ENCODE measurements around the gene GARIN5B.

Gene GARIN5B

DNA sequence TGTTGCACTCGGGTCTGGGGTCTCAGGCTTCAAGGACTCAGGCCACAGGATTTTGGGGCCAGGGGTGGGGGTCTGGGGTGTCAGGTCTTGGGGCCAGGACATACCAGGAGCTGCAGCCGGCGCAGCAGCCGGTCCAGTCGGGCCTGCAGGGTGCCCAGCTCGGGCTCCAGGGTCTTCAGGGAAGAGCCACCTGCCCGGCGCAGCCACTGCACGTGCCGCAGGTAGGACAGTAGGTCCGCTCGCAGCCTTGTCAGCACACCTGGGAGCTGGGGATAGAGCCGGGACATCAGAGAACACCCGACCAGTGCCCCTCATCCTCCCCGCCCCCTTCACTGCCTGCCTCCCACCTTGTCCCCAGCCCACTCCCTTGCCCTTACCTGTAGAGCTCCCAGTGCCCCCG is 5.0 kb upstream of the GARIN5B start:
- no peaks in the 10 kb centered on the region for H3K36me3 ChIP-seq (ENCODE audit: low read depth)
- no peak overlapping the region for H3K4me3 ChIP-seq (ENCODE audit: severe bottlenecking)

DNA sequence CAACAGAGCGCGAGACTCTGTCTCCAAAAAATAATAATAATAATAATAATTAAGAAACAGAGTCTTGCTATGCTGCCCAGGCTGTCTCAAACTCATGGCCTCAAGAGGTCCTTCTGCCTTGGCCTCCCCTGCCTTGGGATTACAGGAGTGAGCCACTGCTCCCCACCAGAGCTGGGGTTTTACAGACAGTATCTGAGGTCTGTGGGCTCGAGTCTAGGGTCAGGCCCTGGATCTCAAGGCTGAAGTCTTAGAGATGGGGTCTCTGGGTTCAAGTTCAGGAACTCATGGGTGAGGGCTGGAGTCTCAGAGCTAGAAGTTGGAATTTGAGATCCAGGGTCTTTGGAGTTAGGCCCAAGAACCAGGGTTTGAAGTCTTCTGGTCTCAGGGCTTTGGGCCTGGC is 3.7 kb upstream of the GARIN5B start:
- ATAC-seq (ENCODE audit: low read depth) = no peak
- Histone ChIP-seq H3K27ac (ENCODE audit: poor library complexity, severe bottlenecking) (no peak overlapping the region), H3K9me3 (ENCODE audit: severe bottlenecking) (no peaks in the 10 kb centered on the region), H3K4me3 (ENCODE audit: severe bottlenecking) (no peak overlapping the region), H3K27me3 (ENCODE audit: insufficient read depth, poor library complexity, severe bottlenecking) (no peaks in the 10 kb centered on the region), H3K36me3 (ENCODE audit: low read depth) (no peaks in the 10 kb centered on the region), H3K4me1 (ENCODE audit: insufficient read depth, poor library complexity, severe bottlenecking) (no peaks in the 10 kb centered on the region)
- TF ChIP-seq, protein P1, sequence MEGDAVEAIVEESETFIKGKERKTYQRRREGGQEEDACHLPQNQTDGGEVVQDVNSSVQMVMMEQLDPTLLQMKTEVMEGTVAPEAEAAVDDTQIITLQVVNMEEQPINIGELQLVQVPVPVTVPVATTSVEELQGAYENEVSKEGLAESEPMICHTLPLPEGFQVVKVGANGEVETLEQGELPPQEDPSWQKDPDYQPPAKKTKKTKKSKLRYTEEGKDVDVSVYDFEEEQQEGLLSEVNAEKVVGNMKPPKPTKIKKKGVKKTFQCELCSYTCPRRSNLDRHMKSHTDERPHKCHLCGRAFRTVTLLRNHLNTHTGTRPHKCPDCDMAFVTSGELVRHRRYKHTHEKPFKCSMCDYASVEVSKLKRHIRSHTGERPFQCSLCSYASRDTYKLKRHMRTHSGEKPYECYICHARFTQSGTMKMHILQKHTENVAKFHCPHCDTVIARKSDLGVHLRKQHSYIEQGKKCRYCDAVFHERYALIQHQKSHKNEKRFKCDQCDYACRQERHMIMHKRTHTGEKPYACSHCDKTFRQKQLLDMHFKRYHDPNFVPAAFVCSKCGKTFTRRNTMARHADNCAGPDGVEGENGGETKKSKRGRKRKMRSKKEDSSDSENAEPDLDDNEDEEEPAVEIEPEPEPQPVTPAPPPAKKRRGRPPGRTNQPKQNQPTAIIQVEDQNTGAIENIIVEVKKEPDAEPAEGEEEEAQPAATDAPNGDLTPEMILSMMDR (IDR thresholded peaks at IDR 0.05; ENCODE audit: poor library complexity, severe bottlenecking) = no peak
- no peak for DNase-seq (ENCODE audit: low spot score)

More for the DNA sequence above, 5.0 kb upstream of the GARIN5B start:
- Histone ChIP-seq H3K27ac (ENCODE audit: poor library complexity, severe bottlenecking) (peak overlapping the region; percentile 48), H3K4me1 (ENCODE audit: insufficient read depth, poor library complexity, severe bottlenecking) (peaks cover 8% of the 10 kb centered on the region), H3K9me3 (ENCODE audit: severe bottlenecking) (no peaks in the 10 kb centered on the region), H3K27me3 (ENCODE audit: insufficient read depth, poor library complexity, severe bottlenecking) (no peaks in the 10 kb centered on the region)
- DNase-seq (ENCODE audit: low spot score) = no peak
- TF ChIP-seq, protein P1 (IDR thresholded peaks at IDR 0.05; ENCODE audit: poor library complexity, severe bottlenecking) = no peak
- no peak for ATAC-seq (ENCODE audit: low read depth)

DNA sequence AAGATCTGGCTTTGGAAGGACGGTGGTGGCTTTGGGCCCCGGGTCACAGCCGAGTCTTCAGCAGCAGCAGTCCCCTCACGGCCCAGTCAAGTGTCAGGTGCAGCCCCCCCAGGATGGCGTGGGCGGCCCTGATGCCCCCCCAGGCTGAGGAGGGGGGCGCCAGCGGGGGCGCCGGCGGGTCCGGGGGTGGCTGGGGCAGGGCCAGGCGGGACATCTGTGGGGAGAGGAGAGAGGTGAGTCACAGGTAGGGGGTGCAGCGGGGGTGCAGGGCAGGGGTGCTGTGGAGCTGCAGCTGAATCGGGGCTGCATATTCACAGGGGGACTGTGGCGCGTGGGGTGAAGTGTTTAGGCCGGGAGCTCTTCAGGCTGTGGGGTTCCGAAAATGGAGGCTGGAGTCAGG is 2.9 kb upstream of the GARIN5B start:
- Histone ChIP-seq H3K36me3 (ENCODE audit: low read depth) (no peaks in the 10 kb centered on the region), H3K27me3 (ENCODE audit: insufficient read depth, poor library complexity, severe bottlenecking) (no peaks in the 10 kb centered on the region), H3K27ac (ENCODE audit: poor library complexity, severe bottlenecking) (no peak overlapping the region), H3K4me3 (ENCODE audit: severe bottlenecking) (no peak overlapping the region), H3K4me1 (ENCODE audit: insufficient read depth, poor library complexity, severe bottlenecking) (no peaks in the 10 kb centered on the region), H3K9me3 (ENCODE audit: severe bottlenecking) (no peaks in the 10 kb centered on the region)
- TF ChIP-seq, protein P1 (IDR thresholded peaks at IDR 0.05; ENCODE audit: poor library complexity, severe bottlenecking) = no peak
- no peak for DNase-seq (ENCODE audit: low spot score)
- ATAC-seq (ENCODE audit: low read depth) = no peak

DNA sequence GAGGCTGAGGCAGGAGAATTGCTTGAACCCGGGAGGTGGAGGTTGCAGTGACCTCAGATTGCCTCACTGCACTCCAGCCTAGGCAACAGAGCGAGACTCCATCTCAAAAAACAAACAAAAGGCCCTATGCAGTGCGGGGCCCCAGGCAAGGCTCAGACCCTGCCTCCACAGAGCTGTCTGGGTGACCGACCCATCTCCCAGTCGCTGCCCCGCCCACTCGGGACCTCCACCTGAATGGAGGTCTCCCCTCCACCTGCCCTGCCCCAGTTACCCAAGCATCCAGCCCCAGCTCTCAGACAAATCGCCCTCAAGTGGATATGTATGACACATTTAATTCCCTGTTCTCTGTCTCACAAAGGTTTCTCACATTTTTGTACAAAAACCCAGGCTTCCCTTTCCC is 2.2 kb upstream of the GARIN5B start:
- Histone ChIP-seq H3K36me3 (ENCODE audit: low read depth) (no peaks in the 10 kb centered on the region), H3K9me3 (ENCODE audit: severe bottlenecking) (no peaks in the 10 kb centered on the region), H3K4me1 (ENCODE audit: insufficient read depth, poor library complexity, severe bottlenecking) (no peaks in the 10 kb centered on the region), H3K4me3 (ENCODE audit: severe bottlenecking) (no peak overlapping the region), H3K27ac (ENCODE audit: poor library complexity, severe bottlenecking) (no peak overlapping the region), H3K27me3 (ENCODE audit: insufficient read depth, poor library complexity, severe bottlenecking) (no peaks in the 10 kb centered on the region)
- DNase-seq (ENCODE audit: low spot score) (no peak), ATAC-seq (ENCODE audit: low read depth) (no peak)
- TF ChIP-seq, protein P1 (IDR thresholded peaks at IDR 0.05; ENCODE audit: poor library complexity, severe bottlenecking) = no peak

DNA sequence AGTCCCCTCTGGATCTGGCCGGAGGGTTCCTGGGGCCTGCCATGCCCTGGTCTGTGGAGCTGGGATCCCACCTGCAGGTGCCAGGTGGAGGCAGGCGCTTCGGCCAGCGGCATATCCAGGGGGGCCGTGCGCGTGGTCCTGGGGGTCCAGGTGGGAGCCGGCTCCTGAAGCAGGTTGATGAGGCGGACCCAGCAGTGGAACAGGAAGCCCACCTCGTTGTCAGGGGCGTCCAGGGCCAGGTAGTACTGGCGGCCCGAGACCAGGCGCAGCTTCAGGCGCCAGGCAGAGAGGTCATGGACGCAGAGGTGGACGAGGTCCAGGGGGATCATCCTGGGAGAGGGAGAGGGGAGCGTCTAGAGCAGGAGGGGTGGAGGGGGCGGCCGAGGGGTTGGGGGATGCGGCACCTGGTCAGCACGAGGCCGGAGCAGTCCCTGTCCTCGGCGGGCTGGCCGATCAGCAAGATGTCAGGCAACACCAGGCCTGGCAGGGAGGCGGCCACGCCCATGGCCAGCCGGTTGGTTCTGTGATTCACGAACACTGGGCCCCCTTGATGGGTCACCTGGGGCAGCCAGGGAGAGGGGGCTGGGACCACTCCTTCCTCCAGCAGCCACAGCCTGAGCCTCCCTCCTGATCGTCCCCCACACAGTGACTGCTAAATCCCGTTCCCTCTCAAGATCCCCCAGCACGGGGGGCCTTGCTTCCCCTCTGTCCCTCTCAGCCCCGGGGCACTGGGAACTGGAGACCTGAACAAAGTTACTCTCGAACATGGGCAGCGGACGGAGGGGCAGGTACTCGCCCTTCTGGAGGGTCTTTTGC is 678 bp downstream of the GARIN5B start:
- TF ChIP-seq, protein P1 (IDR thresholded peaks at IDR 0.05; ENCODE audit: poor library complexity, severe bottlenecking) = no peak
- no peak overlapping the region for H3K27ac ChIP-seq (ENCODE audit: poor library complexity, severe bottlenecking)
- no peak for ATAC-seq (ENCODE audit: low read depth)

More for the DNA sequence above, 678 bp downstream of the GARIN5B start:
- no peaks in the 10 kb centered on the region for H3K4me1 ChIP-seq (ENCODE audit: insufficient read depth, poor library complexity, severe bottlenecking)
- H3K36me3 ChIP-seq (ENCODE audit: low read depth) = no peaks in the 10 kb centered on the region
- no peak overlapping the region for H3K4me3 ChIP-seq (ENCODE audit: severe bottlenecking)
- no peaks in the 10 kb centered on the region for H3K27me3 ChIP-seq (ENCODE audit: insufficient read depth, poor library complexity, severe bottlenecking)
- no peak for DNase-seq (ENCODE audit: low spot score)
- no peaks in the 10 kb centered on the region for H3K9me3 ChIP-seq (ENCODE audit: severe bottlenecking)

Data from RWPE2 (cell line).